Measurements from ENCODE around the gene TDRD3.

DNA sequence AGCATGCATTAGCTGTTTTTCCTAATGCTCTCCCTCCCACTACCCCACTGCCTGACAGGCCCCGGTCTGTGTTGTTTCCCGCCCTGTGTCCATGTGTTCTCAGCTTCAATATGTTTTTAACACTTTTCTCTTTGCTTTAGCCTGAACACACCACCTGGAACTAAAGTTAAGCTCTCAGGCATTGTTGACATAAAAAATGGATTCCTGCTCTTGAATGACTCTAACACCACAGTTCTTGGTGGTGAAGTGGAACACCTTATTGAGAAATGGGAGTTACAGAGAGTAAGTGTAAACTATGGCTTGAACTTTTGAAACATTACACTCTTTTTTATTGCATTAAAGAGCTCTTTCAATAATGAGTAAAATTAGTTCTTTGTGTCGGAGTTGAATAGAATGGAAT is 70.1 kb downstream of the TDRD3 start:
- TF ChIP-seq, protein P1, sequence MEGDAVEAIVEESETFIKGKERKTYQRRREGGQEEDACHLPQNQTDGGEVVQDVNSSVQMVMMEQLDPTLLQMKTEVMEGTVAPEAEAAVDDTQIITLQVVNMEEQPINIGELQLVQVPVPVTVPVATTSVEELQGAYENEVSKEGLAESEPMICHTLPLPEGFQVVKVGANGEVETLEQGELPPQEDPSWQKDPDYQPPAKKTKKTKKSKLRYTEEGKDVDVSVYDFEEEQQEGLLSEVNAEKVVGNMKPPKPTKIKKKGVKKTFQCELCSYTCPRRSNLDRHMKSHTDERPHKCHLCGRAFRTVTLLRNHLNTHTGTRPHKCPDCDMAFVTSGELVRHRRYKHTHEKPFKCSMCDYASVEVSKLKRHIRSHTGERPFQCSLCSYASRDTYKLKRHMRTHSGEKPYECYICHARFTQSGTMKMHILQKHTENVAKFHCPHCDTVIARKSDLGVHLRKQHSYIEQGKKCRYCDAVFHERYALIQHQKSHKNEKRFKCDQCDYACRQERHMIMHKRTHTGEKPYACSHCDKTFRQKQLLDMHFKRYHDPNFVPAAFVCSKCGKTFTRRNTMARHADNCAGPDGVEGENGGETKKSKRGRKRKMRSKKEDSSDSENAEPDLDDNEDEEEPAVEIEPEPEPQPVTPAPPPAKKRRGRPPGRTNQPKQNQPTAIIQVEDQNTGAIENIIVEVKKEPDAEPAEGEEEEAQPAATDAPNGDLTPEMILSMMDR (IDR thresholded peaks at IDR 0.05) = no peak
- no peak for TF ChIP-seq POLR2A (IDR thresholded peaks at IDR 0.05)

Measured in heart left ventricle (tissue), 13 donors.